Upper lobe of left lung (tissue), 6 donors: ENCODE data around the gene TSG101. TPM values are rescaled to one million over a fixed set of nuclear protein-coding genes. Genes with fewer than 3 reads are reported as not detected.

Experiments used
- ATAC-seq, 2 donors: fragments of 200-7000 bp; cut with Tn5 transposase; one replicate each; pipeline ENCODE4 v1.9.1; 2022; ENCODE audit warnings: mild to moderate bottlenecking in 2 of 2, moderate library complexity in 2 of 2; ENCODE audit not compliant: low FRiP score in 2 of 2
- DNase-seq, 2 donors: peaks; one replicate each; pipeline ENCODE4 v3.0.0-alpha.2; 2019 to 2020
- H3K27ac ChIP-seq, 4 donors: fragments of 200-600 bp; sonication (generic); one replicate each; pipeline ENCODE4 v1.5.1; 2016 to 2019
- H3K27me3 ChIP-seq, 4 donors: fragments of 200-600 bp; sonication (generic); one replicate each; pipeline ENCODE4 v1.5.1; 2017 to 2019
- H3K36me3 ChIP-seq, 4 donors: fragments of 200-600 bp; sonication (generic); one replicate each; pipeline ENCODE4 v1.5.1; 2016 to 2019
- H3K4me1 ChIP-seq, 4 donors: fragments of 200-600 bp; sonication (generic); one replicate each; pipeline ENCODE4 v1.5.1; 2018 to 2019
- H3K4me3 ChIP-seq, 4 donors: fragments of 200-600 bp; sonication (generic); one replicate each; pipeline ENCODE4 v1.5.1; 2017 to 2019; ENCODE audit warnings: mild to moderate bottlenecking in 2 of 4, moderate library complexity in 1 of 4
- H3K9me3 ChIP-seq, 4 donors: fragments of 200-600 bp; sonication (generic); one replicate each; pipeline ENCODE4 v1.5.1; 2018 to 2019
- EP300 ChIP-seq, 4 donors: sonication (generic); formaldehyde crosslinking; IDR thresholded peaks; one replicate each; pipeline ENCODE4 v1.5.1; 2017; ENCODE audit warnings: antibody characterized with exemption in 4 of 4, control low read depth in 2 of 4
- POLR2A ChIP-seq, 4 donors: fragments of 450-650 bp; IDR thresholded peaks; one replicate each; pipeline ENCODE4 v1.5.1; 2016 to 2017; ENCODE audit warnings: antibody characterized with exemption in 4 of 4, mild to moderate bottlenecking in 2 of 4
- POLR2AphosphoS5 ChIP-seq, 2 donors: sonication (generic); formaldehyde crosslinking; IDR thresholded peaks; one replicate each; pipeline ENCODE4 v1.5.1; 2017; ENCODE audit warnings: antibody characterized with exemption in 2 of 2
- WGBS, 2 donors: methylation state at CpG; one replicate each; pipeline ENCODE4 v1.1.5; 2017 to 2018; 5-methylcytosine and 5-hydroxymethylcytosine counted together
- total RNA-seq, 6 donors: library from RNA; depleted of rRNA in 4 of 6; stranded (reverse); fragments of >200 nt in 4 of 6; gene quantifications; one replicate each; pipeline versions ENCODE4 v1.1.0 to v1.2.1, GENCODE V29; 2016 to 2021
- TF ChIP-seq, protein P1 (sequence below), 6 experiments: fragments of 450-650 bp in 4 of 6; fragments of 200-600 bp in 2 of 6; sonication (generic) in 2 of 6; IDR thresholded peaks; one replicate each; pipeline ENCODE4 v1.5.1; 2016 to 2019; ENCODE audit warnings: antibody characterized with exemption in 6 of 6
- donor health status: DM: no; HTN: no; CAD: no; lungs with moderate emphysema.
- donor health status: DM: no; HTN: yes; CAD: no; lungs with severe emphysema.

TSG101 gene
- total RNA-seq, 6 donors from 2014 or later: 40.9 to 77.2 (median 56.8) TPM

DNA sequence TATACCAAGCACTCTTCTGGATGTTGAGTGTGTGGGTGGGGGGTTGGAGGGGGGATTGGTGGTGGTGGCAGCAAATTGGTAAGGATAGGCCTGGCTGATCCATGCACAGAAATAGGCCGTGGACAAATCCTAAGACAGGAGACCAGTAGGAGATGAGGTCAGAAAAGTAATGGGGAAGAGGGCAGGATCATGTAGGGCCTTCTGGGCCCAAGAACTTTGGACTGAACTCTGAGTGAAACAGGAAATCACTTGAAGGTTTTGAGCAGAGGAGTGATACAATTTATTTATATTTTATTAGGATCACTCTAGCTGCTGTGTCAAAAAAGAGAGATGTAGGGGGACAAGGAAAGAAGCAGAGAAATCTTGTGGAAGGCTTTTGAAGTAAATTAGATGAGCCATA, 28.7 kb downstream of the TSG101 start:
- no peak for TF ChIP-seq POLR2A (IDR thresholded peaks at IDR 0.05)
- no peak for TF ChIP-seq POLR2AphosphoS5 (IDR thresholded peaks at IDR 0.05)
- TF ChIP-seq, protein P1, sequence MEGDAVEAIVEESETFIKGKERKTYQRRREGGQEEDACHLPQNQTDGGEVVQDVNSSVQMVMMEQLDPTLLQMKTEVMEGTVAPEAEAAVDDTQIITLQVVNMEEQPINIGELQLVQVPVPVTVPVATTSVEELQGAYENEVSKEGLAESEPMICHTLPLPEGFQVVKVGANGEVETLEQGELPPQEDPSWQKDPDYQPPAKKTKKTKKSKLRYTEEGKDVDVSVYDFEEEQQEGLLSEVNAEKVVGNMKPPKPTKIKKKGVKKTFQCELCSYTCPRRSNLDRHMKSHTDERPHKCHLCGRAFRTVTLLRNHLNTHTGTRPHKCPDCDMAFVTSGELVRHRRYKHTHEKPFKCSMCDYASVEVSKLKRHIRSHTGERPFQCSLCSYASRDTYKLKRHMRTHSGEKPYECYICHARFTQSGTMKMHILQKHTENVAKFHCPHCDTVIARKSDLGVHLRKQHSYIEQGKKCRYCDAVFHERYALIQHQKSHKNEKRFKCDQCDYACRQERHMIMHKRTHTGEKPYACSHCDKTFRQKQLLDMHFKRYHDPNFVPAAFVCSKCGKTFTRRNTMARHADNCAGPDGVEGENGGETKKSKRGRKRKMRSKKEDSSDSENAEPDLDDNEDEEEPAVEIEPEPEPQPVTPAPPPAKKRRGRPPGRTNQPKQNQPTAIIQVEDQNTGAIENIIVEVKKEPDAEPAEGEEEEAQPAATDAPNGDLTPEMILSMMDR (IDR thresholded peaks at IDR 0.05): no peak
- no peak for TF ChIP-seq EP300 (IDR thresholded peaks at IDR 0.05)

GRCh38 chr11:18495703-18496102, 31.0 kb downstream of the TSG101 start:
- WGBS, 2 donors: 79 to 81% methylated on average over 4 of the region's 4 CpGs
- DNase-seq (peak in 1 of 2 donors; percentile 48), ATAC-seq (no peak)
- TF ChIP-seq, protein P1 (IDR thresholded peaks at IDR 0.05): no peak
- no peak for TF ChIP-seq EP300 (IDR thresholded peaks at IDR 0.05)
- Histone ChIP-seq H3K4me3 (no peak overlapping the region), H3K27ac (no peak overlapping the region), H3K9me3 (no peaks in the 10 kb centered on the region), H3K36me3 (peaks cover 4 to 68% (median 29%) of the 10 kb centered on the region in 4 donors), H3K4me1 (peaks cover 0 to 24% (median under 1%) of the 10 kb centered on the region in 4 donors), H3K27me3 (no peaks in the 10 kb centered on the region)

More for the DNA sequence above, 28.7 kb downstream of the TSG101 start:
- no peaks in the 10 kb centered on the region for H3K9me3 ChIP-seq
- H3K36me3 ChIP-seq: peaks cover 21 to 72% (median 41%) of the 10 kb centered on the region in 4 donors
- ATAC-seq (no peak), DNase-seq (no peak)
- H3K4me3 ChIP-seq: no peak overlapping the region
- peaks cover 0 to 10% (median 0%) of the 10 kb centered on the region in 4 donors for H3K4me1 ChIP-seq
- 97 to 100% methylated on average over 1 of the region's 1 CpG for WGBS, 2 donors
- no peak overlapping the region for H3K27ac ChIP-seq
- H3K27me3 ChIP-seq: no peaks in the 10 kb centered on the region

- no peaks in the 10 kb centered on the region for H3K9me3 ChIP-seq
- no peak overlapping the region for H3K4me3 ChIP-seq
- peaks cover 0 to 27% (median 2%) of the 10 kb centered on the region in 4 donors for H3K4me1 ChIP-seq
- H3K36me3 ChIP-seq: peaks cover 3 to 68% (median 29%) of the 10 kb centered on the region in 4 donors
- no peak for DNase-seq
- H3K27me3 ChIP-seq: no peaks in the 10 kb centered on the region
- TF ChIP-seq, protein P1 (IDR thresholded peaks at IDR 0.05): no peak
- no peak for TF ChIP-seq POLR2A (IDR thresholded peaks at IDR 0.05)
- TF ChIP-seq EP300 (IDR thresholded peaks at IDR 0.05): no peak
- no peak for TF ChIP-seq POLR2AphosphoS5 (IDR thresholded peaks at IDR 0.05)
- H3K27ac ChIP-seq: no peak overlapping the region
- no peak for ATAC-seq
Measured at GRCh38 chr11:18495271-18495670, 31.5 kb downstream of the TSG101 start.

DNA sequence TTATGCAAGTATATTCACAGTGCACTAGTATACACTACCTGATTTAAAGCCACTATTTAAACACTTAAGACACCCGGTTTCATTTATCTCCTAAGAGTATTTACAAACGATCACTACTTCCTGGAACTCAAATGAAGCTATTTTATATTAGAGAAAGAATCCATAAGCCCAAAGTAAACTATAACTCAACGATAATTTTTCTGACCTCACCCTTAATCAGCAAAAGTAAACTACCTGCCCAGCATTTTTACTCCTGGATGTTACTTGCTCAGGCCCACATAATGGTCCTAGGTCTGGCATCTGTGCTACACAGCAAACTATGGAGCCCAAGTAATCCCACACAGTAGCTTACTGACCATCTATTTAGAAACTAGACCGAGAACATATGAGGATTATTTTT, 33.4 kb downstream of the TSG101 start:
- Histone ChIP-seq H3K27me3 (no peaks in the 10 kb centered on the region), H3K27ac (peak overlapping the region in 3 of 4 donors; percentile 0 to 41 (median 6)), H3K9me3 (no peaks in the 10 kb centered on the region), H3K4me3 (no peak overlapping the region), H3K4me1 (peaks cover 0 to 33% (median 2%) of the 10 kb centered on the region in 4 donors), H3K36me3 (peaks cover 0 to 60% (median 19%) of the 10 kb centered on the region in 4 donors)
- no peak for TF ChIP-seq EP300 (IDR thresholded peaks at IDR 0.05)
- TF ChIP-seq, protein P1 (IDR thresholded peaks at IDR 0.05): no peak
- no peak for TF ChIP-seq POLR2AphosphoS5 (IDR thresholded peaks at IDR 0.05)
- TF ChIP-seq POLR2A (IDR thresholded peaks at IDR 0.05): no peak
- no peak for DNase-seq
- ATAC-seq: no peak
- 67 to 68% methylated on average over 4 of the region's 4 CpGs for WGBS, 2 donors

- Histone ChIP-seq H3K27me3 (no peaks in the 10 kb centered on the region), H3K36me3 (peaks cover 0 to 56% (median 16%) of the 10 kb centered on the region in 4 donors), H3K4me3 (no peak overlapping the region), H3K27ac (peak overlapping the region in 1 of 4 donors; percentile 0), H3K9me3 (no peaks in the 10 kb centered on the region), H3K4me1 (peaks cover 0 to 33% (median 2%) of the 10 kb centered on the region in 4 donors)
- no peak for DNase-seq
- TF ChIP-seq POLR2A (IDR thresholded peaks at IDR 0.05) (no peak), POLR2AphosphoS5 (IDR thresholded peaks at IDR 0.05) (no peak), EP300 (IDR thresholded peaks at IDR 0.05) (no peak)
- TF ChIP-seq, protein P1 (IDR thresholded peaks at IDR 0.05): no peak
- ATAC-seq: no peak
Measured at GRCh38 chr11:18492888-18493287, 33.9 kb downstream of the TSG101 start.
